ENCODE data around the gene C9orf153. TPM values are rescaled to one million over a fixed set of nuclear protein-coding genes. Genes with fewer than 3 reads are reported as not detected.

C9orf153 gene
- total RNA-seq, 4 donors from 2014 or later: 0.67 to 0.71 TPM; not detected in 2

- Histone ChIP-seq H3K4me3 (replicated peaks in 1 of 3) (no peak overlapping the region), H3K4me1 (peaks cover 3 to 4% of the 10 kb centered on the region in 2 donors), H3K27ac (no peak overlapping the region), H3K9me3 (no peaks in the 10 kb centered on the region), H3K36me3 (no peaks in the 10 kb centered on the region), H3K27me3 (no peaks in the 10 kb centered on the region)
- TF ChIP-seq CTCF (IDR thresholded peaks at IDR 0.05) (no peak), POLR2A (IDR thresholded peaks at IDR 0.05) (no peak)
- DNase-seq: no peak
- 50 to 75% methylated on average over 3 of the region's 3 CpGs for WGBS, 2 donors
- intact Hi-C loops (cut with DNase I): loop anchor here (10.0 kb wide), 3 partner anchors 69 to 341 kb away; partner anchors contain the start of genes NAA35 and TUT7
Observed at GRCh38 chr9:86286278-86286677, 26.8 kb upstream of the C9orf153 start.

- H3K27ac ChIP-seq: no peak overlapping the region
- intact Hi-C loops (cut with DNase I): loop anchor here (10.0 kb wide), 3 partner anchors 70 to 340 kb away; partner anchors contain the start of genes NAA35 and TUT7
Observed at GRCh38 chr9:86285261-86285660, 25.8 kb upstream of the C9orf153 start.

GRCh38 chr9:86282979-86283535 lies 23.6 kb upstream of the C9orf153 start:
- intact Hi-C loops (cut with DNase I): loop anchor here (10.0 kb wide), 3 partner anchors 72 to 338 kb away; partner anchors contain the start of genes NAA35 and TUT7
- H3K27me3 ChIP-seq: no peaks in the 10 kb centered on the region
- H3K9me3 ChIP-seq: no peaks in the 10 kb centered on the region
- H3K4me3 ChIP-seq (replicated peaks in 1 of 3): peak overlapping the region in 2 of 3 donors; percentile 37 to 86
- no peak for DNase-seq
- no peaks in the 10 kb centered on the region for H3K36me3 ChIP-seq
- WGBS, 2 donors: 20 to 21% methylated on average over 12 of the region's 12 CpGs
- TF ChIP-seq POLR2A (IDR thresholded peaks at IDR 0.05) (no peak), CTCF (IDR thresholded peaks at IDR 0.05) (no peak)
- peaks cover 22 to 28% of the 10 kb centered on the region in 2 donors for H3K4me1 ChIP-seq
- peak overlapping the region; percentile 94 to 98 (median 98) for H3K27ac ChIP-seq

More at GRCh38 chr9:86285261-86285660, 25.8 kb upstream of the C9orf153 start:
- 78 to 80% methylated on average over 2 of the region's 2 CpGs for WGBS, 2 donors
- Histone ChIP-seq H3K4me1 (peaks cover 13 to 15% of the 10 kb centered on the region in 2 donors), H3K9me3 (no peaks in the 10 kb centered on the region), H3K4me3 (replicated peaks in 1 of 3) (no peak overlapping the region), H3K27me3 (no peaks in the 10 kb centered on the region), H3K36me3 (no peaks in the 10 kb centered on the region)
- TF ChIP-seq POLR2A (IDR thresholded peaks at IDR 0.05) (no peak), CTCF (IDR thresholded peaks at IDR 0.05) (no peak)
- no peak for DNase-seq

- H3K27me3 ChIP-seq: no peaks in the 10 kb centered on the region
- DNase-seq: peak; percentile 98
- peak within 1 kb of the TSS; percentile 94 to 98 (median 98) for H3K27ac ChIP-seq
- TF ChIP-seq CTCF (IDR thresholded peaks at IDR 0.05) (no peak), POLR2A (IDR thresholded peaks at IDR 0.05) (peak; percentile 76 to 95)
- peak within 1 kb of the TSS; percentile 21 to 86 (median 37) for H3K4me3 ChIP-seq (replicated peaks in 1 of 3)
- no peaks in the 10 kb centered on the region for H3K9me3 ChIP-seq
- H3K36me3 ChIP-seq: no peaks in the 10 kb centered on the region
- 0% methylated on average over 12 to 24 of the region's 101 CpGs for WGBS, 2 donors
- peaks cover 22 to 28% of the 10 kb centered on the region in 2 donors for H3K4me1 ChIP-seq
- intact Hi-C loops (cut with DNase I): loop anchor here (10.0 kb wide), 3 partner anchors 72 to 338 kb away; partner anchors contain the start of genes NAA35 and TUT7
Observed at GRCh38 chr9:86282077-86282978, 22.9 kb upstream of the C9orf153 start, which contains the start of gene ISCA1. Gene ISCA1 (minus strand): TSS chr9:86282538. CDS start chr9:86282458, 80 bp downstream.

Measured in thyroid gland (tissue), 4 donors.